K562 (cell line): ENCODE results near the gene ZBTB26. TPM values are rescaled to one million over a fixed set of nuclear protein-coding genes. Genes with fewer than 3 reads are reported as not detected.

Source experiments
- ATAC-seq: fragments of 200-7000 bp; cut with Tn5 transposase; 3 replicates; pipeline ENCODE4 v1.9.1; 2020; ENCODE audit warnings: moderate library complexity
- BruUV-seq: library from RNA; stranded (reverse); fragments of 400-500 nt; replicated peaks from 2 replicates; lab custom pipeline; 2021; lab: Mats Ljungman, UMichigan
- CTCF ChIA-PET: fragments of 300-600 bp; formaldehyde crosslinking; extraction: SDS; loops from one replicate; lab custom pipeline; 2021; ENCODE audit warnings: low intra/inter-chr PET ratio; lab: Yijun Ruan, JAX
- POLR2A ChIA-PET: fragments of 300-600, 350-650 bp; sonication (Branson Sonifier 250); formaldehyde crosslinking; extraction: SDS; loops from one replicate; lab custom pipeline; 2021; ENCODE audit warnings: antibody characterized with exemption, inconsistent platforms; lab: Yijun Ruan, JAX
- DNase-seq, 4 experiments: peaks; one replicate each; pipeline versions ENCODE4 v3.0.0 to v3.0.0-alpha.2; 2011 to 2018; ENCODE audit warnings: low spot score in 3 of 4, mixed read lengths in 3 of 4; ENCODE audit errors: extremely low read depth in 1 of 4
- FAIRE-seq: peaks from 2 replicates; lab custom pipeline; 2011; peaks lifted over from hg19 to GRCh38; lab: Jason Lieb, UNC
- H2AFZ ChIP-seq: 2 replicates; pipeline ENCODE4 v1.6.0; 2011; ENCODE audit warnings: low read depth, low read length, control low read depth, inconsistent platforms
- H3K27ac ChIP-seq: fragments of 200-600 bp; 3 replicates; pipeline ENCODE4 v1.8.0; 2011; ENCODE audit warnings: low read depth, mild to moderate bottlenecking, control low read depth, inconsistent platforms, low read length, moderate library complexity, mixed read lengths; ENCODE audit errors: extremely low read depth
- H3K27me3 ChIP-seq, 2 experiments: fragments of 300-600 bp in 1 of 2; 2 replicates in 1 of 2; 3 replicates in 1 of 2; pipeline versions ENCODE4 v1.6.0 to v1.8.0; 2011; ENCODE audit warnings: inconsistent platforms in 2 of 2, low read length in 2 of 2, mild to moderate bottlenecking in 1 of 2, mixed read lengths in 1 of 2, moderate library complexity in 1 of 2; ENCODE audit not compliant: control insufficient read depth in 2 of 2, insufficient read depth in 2 of 2
- H3K36me3 ChIP-seq: fragments of 300-600 bp; 3 replicates; pipeline ENCODE4 v1.8.0; 2011; ENCODE audit warnings: mild to moderate bottlenecking, low read length, inconsistent platforms; ENCODE audit not compliant: control insufficient read depth, insufficient read depth
- H3K4me1 ChIP-seq, 2 experiments: fragments of 200-600 bp in 1 of 2; replicated peaks in 1 of 2; 2 replicates in 1 of 2; 3 replicates in 1 of 2; pipeline versions ENCODE4 v1.5.1 to v1.8.0; 2011; ENCODE audit warnings: inconsistent platforms in 2 of 2, low read length in 2 of 2, mild to moderate bottlenecking in 1 of 2, mixed read lengths in 1 of 2, moderate library complexity in 1 of 2; ENCODE audit not compliant: control insufficient read depth in 2 of 2, insufficient read depth in 2 of 2
- H3K4me2 ChIP-seq: 2 replicates; pipeline ENCODE4 v1.6.1; 2011; ENCODE audit warnings: low read length, control low read depth, inconsistent platforms, mixed read lengths; ENCODE audit not compliant: insufficient read depth
- H3K4me3 ChIP-seq: fragments of 200-600 bp; sonication (generic), shearing (Covaris generic); 2 replicates; pipeline ENCODE4 v1.5.1; 2016; ENCODE audit warnings: control low read depth, inconsistent platforms
- H3K79me2 ChIP-seq: fragments of 200-600 bp; 3 replicates; pipeline ENCODE4 v1.8.0; 2011; ENCODE audit warnings: low read length, inconsistent platforms; ENCODE audit not compliant: control insufficient read depth, insufficient read depth
- H3K9ac ChIP-seq, 2 experiments: 2 replicates each; pipeline versions ENCODE4 v1.6.0 to v1.6.1; 2011; ENCODE audit warnings: low read depth in 2 of 2, low read length in 2 of 2, control low read depth in 1 of 2, inconsistent platforms in 1 of 2, mild to moderate bottlenecking in 1 of 2, mixed read lengths in 1 of 2; ENCODE audit not compliant: insufficient read depth in 1 of 2
- H3K9me1 ChIP-seq: one replicate; pipeline ENCODE4 v1.6.0; 2011; ENCODE audit warnings: inconsistent platforms, mild to moderate bottlenecking, low read length, moderate library complexity; ENCODE audit not compliant: control insufficient read depth, insufficient read depth
- H3K9me3 ChIP-seq: replicated peaks from 2 replicates; pipeline ENCODE4 v1.5.1; 2011; ENCODE audit warnings: low read depth, low read length, inconsistent platforms; ENCODE audit not compliant: control insufficient read depth, insufficient read depth
- H4K20me1 ChIP-seq: replicated peaks from 2 replicates; pipeline ENCODE4 v1.6.1; 2011; ENCODE audit warnings: low read length, inconsistent platforms, mixed read lengths; ENCODE audit not compliant: control insufficient read depth, insufficient read depth
- HNRNPL ChIP-seq: fragments of 200-400 bp; formaldehyde crosslinking; IDR thresholded peaks from 2 replicates; pipeline ENCODE4 v1.6.1; 2017; ENCODE audit warnings: low read depth, mild to moderate bottlenecking, low read length
- KHSRP ChIP-seq: fragments of 450-650 bp; IDR thresholded peaks from 2 replicates; pipeline ENCODE4 v1.6.1; 2017
- OTX1 ChIP-seq: fragments of 450-650 bp; formaldehyde crosslinking; IDR thresholded peaks from 2 replicates; pipeline ENCODE4 v1.4.0; 2022; ENCODE audit warnings: mild to moderate bottlenecking
- PURB ChIP-seq: sonication (generic); formaldehyde crosslinking; IDR thresholded peaks from 2 replicates; pipeline ENCODE4 v1.9.0; 2021; ENCODE audit warnings: low read depth, mild to moderate bottlenecking, missing genetic modification reagents
- U2AF2 ChIP-seq: fragments of 200-400 bp; formaldehyde crosslinking; optimal IDR thresholded peaks from 2 replicates; pipeline ENCODE3; 2017; ENCODE audit warnings: low read depth, mild to moderate bottlenecking, low read length
- ZNF121 ChIP-seq: sonication (generic); formaldehyde crosslinking; conservative IDR thresholded peaks from 2 replicates; pipeline ENCODE4 v1.8.0; 2022; ENCODE audit warnings: missing genetic modification reagents
- ZNF253 ChIP-seq: fragments of 250-450 bp; sonication (Bioruptor Pico); conservative IDR thresholded peaks from 2 replicates; pipeline ENCODE4 v1.6.1; 2021; ENCODE audit warnings: mild to moderate bottlenecking
- WGBS: fragments of 100-300 bp; shearing (Covaris generic); methylation state at CpG from one replicate; pipeline ENCODE4 v1.1.6; 2016; ENCODE audit warnings: low coverage, mixed read lengths; ENCODE audit not compliant: insufficient coverage; ENCODE audit errors: missing lambda C conversion rate; 5-methylcytosine and 5-hydroxymethylcytosine counted together
- in situ Hi-C: fragments of 300-500 bp; cut with MboI; formaldehyde crosslinking; loops from 4 replicates; pipeline ENCODE4 v1.15.0; 2018; ENCODE audit warnings: inconsistent platforms, mixed read lengths
- intact Hi-C: fragments of 100-400 bp; cut with micrococcal nuclease; formaldehyde crosslinking; loops from 2 replicates; pipeline ENCODE4 v1.14.2; 2022
- polyA plus RNA-seq, 8 experiments: library from polyadenylated mRNA; depleted of rRNA in 4 of 8; stranded (reverse) in 5 of 8; unstranded in 3 of 8; fragments of >200 nt; fragmentation: Nextera tagmentation in 2 of 8; fragmentation: Illumina TruSeq in 1 of 8; extraction: Ambion mirVana in 2 of 8; extraction: Trizol in 1 of 8; gene quantifications; 2 replicates each; pipeline versions ENCODE4 v1.2.1 to v1.2.3, GENCODE V29; 2011 to 2014; ENCODE audit warnings: inconsistent platforms in 1 of 8, missing spikeins in 1 of 8
- total RNA-seq, 7 experiments: library from RNA; depleted of rRNA in 6 of 7; stranded (reverse); fragments of >200 nt in 6 of 7; fragmentation: Illumina TruSeq in 2 of 7; extraction: Trizol in 2 of 7; gene quantifications; 2 replicates each; pipeline versions ENCODE4 v1.2.1 to v1.2.3, GENCODE V29; 2011 to 2021; ENCODE audit warnings: low replicate concordance in 1 of 7
- TF ChIP-seq, protein P1 (sequence below): IDR thresholded peaks from 2 replicates; pipeline ENCODE4 v1.6.1; 2011; ENCODE audit warnings: borderline replicate concordance, low read depth, mild to moderate bottlenecking, moderate library complexity, low read length; ENCODE audit not compliant: insufficient read depth, poor library complexity, severe bottlenecking
- TF ChIP-seq, protein P2 (sequence below): sonication (generic); formaldehyde crosslinking; IDR thresholded peaks from 2 replicates; pipeline ENCODE4 v1.8.0; 2023; ENCODE audit warnings: missing genetic modification reagents, mild to moderate bottlenecking, borderline replicate concordance
- TF ChIP-seq, protein P3 (sequence below), 2 experiments: fragments of 450-650 bp; IDR thresholded peaks; 2 replicates each; pipeline ENCODE4 v1.6.1; 2018; ENCODE audit warnings: mild to moderate bottlenecking in 2 of 2, low read depth in 1 of 2; ENCODE audit not compliant: partially characterized antibody in 2 of 2
- TF ChIP-seq, protein P4 (sequence below): fragments of 250-450 bp; sonication (Bioruptor Pico); IDR thresholded peaks from 2 replicates; pipeline ENCODE4 v1.8.0; 2021; ENCODE audit warnings: moderate library complexity, mild to moderate bottlenecking, inconsistent platforms

ZBTB26 gene
- total and polyA plus RNA-seq, 9 of the 15 experiments (the other 6 are each of a cell fraction or from before 2014, with no cell fraction given): 2.4 to 20.7 (median 5.0) TPM

DNA sequence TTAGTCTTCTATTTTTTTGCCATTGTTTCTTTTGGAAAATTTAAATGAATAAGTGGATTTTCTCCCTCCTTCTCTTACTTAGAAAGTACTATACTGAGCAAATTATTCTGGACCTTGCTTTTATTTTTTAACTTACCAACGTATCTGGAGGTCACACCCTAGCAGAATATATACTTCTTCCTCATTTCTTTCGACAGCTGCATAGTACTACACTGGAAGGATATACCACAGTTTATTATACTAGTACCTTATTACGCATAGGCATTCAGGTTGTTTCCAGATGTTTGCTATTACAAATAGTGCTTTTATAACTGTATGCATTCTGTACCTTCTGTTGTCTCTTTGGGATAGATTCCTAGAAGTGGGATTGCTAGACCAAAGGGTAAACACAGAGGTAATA is 42.8 kb downstream of the ZBTB26 start:
- ATAC-seq: no peak
- FAIRE-seq: no peak
- Histone ChIP-seq H3K27me3 (no peaks in the 10 kb centered on the region), H3K79me2 (no peaks in the 10 kb centered on the region), H3K9ac (no peak overlapping the region), H2AFZ (no peak overlapping the region), H3K4me2 (no peak overlapping the region), H3K36me3 (peaks cover 74% of the 10 kb centered on the region), H4K20me1 (no peaks in the 10 kb centered on the region), H3K9me1 (no peaks in the 10 kb centered on the region), H3K4me3 (no peak overlapping the region), H3K4me1 (no peaks in the 10 kb centered on the region), H3K9me3 (no peaks in the 10 kb centered on the region), H3K27ac (no peak overlapping the region)
- in situ Hi-C loops (no loop called here), intact Hi-C loops (no loop called here)
- CTCF ChIA-PET: no interaction called here
- POLR2A ChIA-PET: interaction anchor here (0.6 to 1.9 kb wide), 3 partner anchors 9 to 1408 kb away, joined by 3 to 8 read pairs (median 4); no protein-coding TSS in a partner anchor
- no peak for DNase-seq
- WGBS: 58% methylated on average over 3 of the region's 3 CpGs
- no TSS peak for BruUV-seq
- TF ChIP-seq ZNF253: no peak
- TF ChIP-seq OTX1 (CRISPR knock-in tag): no peak
- no peak for TF ChIP-seq PURB (CRISPR knock-in tag)
- no peak for TF ChIP-seq HNRNPL
- TF ChIP-seq U2AF2: no peak
- TF ChIP-seq, protein P1, sequence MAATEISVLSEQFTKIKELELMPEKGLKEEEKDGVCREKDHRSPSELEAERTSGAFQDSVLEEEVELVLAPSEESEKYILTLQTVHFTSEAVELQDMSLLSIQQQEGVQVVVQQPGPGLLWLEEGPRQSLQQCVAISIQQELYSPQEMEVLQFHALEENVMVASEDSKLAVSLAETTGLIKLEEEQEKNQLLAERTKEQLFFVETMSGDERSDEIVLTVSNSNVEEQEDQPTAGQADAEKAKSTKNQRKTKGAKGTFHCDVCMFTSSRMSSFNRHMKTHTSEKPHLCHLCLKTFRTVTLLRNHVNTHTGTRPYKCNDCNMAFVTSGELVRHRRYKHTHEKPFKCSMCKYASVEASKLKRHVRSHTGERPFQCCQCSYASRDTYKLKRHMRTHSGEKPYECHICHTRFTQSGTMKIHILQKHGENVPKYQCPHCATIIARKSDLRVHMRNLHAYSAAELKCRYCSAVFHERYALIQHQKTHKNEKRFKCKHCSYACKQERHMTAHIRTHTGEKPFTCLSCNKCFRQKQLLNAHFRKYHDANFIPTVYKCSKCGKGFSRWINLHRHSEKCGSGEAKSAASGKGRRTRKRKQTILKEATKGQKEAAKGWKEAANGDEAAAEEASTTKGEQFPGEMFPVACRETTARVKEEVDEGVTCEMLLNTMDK: no peak
- TF ChIP-seq KHSRP: no peak
- TF ChIP-seq, protein P2, sequence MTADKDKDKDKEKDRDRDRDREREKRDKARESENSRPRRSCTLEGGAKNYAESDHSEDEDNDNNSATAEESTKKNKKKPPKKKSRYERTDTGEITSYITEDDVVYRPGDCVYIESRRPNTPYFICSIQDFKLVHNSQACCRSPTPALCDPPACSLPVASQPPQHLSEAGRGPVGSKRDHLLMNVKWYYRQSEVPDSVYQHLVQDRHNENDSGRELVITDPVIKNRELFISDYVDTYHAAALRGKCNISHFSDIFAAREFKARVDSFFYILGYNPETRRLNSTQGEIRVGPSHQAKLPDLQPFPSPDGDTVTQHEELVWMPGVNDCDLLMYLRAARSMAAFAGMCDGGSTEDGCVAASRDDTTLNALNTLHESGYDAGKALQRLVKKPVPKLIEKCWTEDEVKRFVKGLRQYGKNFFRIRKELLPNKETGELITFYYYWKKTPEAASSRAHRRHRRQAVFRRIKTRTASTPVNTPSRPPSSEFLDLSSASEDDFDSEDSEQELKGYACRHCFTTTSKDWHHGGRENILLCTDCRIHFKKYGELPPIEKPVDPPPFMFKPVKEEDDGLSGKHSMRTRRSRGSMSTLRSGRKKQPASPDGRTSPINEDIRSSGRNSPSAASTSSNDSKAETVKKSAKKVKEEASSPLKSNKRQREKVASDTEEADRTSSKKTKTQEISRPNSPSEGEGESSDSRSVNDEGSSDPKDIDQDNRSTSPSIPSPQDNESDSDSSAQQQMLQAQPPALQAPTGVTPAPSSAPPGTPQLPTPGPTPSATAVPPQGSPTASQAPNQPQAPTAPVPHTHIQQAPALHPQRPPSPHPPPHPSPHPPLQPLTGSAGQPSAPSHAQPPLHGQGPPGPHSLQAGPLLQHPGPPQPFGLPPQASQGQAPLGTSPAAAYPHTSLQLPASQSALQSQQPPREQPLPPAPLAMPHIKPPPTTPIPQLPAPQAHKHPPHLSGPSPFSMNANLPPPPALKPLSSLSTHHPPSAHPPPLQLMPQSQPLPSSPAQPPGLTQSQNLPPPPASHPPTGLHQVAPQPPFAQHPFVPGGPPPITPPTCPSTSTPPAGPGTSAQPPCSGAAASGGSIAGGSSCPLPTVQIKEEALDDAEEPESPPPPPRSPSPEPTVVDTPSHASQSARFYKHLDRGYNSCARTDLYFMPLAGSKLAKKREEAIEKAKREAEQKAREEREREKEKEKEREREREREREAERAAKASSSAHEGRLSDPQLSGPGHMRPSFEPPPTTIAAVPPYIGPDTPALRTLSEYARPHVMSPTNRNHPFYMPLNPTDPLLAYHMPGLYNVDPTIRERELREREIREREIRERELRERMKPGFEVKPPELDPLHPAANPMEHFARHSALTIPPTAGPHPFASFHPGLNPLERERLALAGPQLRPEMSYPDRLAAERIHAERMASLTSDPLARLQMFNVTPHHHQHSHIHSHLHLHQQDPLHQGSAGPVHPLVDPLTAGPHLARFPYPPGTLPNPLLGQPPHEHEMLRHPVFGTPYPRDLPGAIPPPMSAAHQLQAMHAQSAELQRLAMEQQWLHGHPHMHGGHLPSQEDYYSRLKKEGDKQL (CRISPR knock-in tag): no peak
- TF ChIP-seq, protein P3, sequence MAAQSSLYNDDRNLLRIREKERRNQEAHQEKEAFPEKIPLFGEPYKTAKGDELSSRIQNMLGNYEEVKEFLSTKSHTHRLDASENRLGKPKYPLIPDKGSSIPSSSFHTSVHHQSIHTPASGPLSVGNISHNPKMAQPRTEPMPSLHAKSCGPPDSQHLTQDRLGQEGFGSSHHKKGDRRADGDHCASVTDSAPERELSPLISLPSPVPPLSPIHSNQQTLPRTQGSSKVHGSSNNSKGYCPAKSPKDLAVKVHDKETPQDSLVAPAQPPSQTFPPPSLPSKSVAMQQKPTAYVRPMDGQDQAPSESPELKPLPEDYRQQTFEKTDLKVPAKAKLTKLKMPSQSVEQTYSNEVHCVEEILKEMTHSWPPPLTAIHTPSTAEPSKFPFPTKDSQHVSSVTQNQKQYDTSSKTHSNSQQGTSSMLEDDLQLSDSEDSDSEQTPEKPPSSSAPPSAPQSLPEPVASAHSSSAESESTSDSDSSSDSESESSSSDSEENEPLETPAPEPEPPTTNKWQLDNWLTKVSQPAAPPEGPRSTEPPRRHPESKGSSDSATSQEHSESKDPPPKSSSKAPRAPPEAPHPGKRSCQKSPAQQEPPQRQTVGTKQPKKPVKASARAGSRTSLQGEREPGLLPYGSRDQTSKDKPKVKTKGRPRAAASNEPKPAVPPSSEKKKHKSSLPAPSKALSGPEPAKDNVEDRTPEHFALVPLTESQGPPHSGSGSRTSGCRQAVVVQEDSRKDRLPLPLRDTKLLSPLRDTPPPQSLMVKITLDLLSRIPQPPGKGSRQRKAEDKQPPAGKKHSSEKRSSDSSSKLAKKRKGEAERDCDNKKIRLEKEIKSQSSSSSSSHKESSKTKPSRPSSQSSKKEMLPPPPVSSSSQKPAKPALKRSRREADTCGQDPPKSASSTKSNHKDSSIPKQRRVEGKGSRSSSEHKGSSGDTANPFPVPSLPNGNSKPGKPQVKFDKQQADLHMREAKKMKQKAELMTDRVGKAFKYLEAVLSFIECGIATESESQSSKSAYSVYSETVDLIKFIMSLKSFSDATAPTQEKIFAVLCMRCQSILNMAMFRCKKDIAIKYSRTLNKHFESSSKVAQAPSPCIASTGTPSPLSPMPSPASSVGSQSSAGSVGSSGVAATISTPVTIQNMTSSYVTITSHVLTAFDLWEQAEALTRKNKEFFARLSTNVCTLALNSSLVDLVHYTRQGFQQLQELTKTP (IDR thresholded peaks at IDR 0.05; ENCODE audit: low read depth in 1 of 2, partially characterized antibody in 2 of 2): no peak
- no peak for TF ChIP-seq ZNF121 (CRISPR knock-in tag)
- TF ChIP-seq, protein P4, sequence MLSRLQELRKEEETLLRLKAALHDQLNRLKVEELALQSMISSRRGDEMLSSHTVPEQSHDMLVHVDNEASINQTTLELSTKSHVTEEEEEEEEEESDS: no peak
